Esophagus muscularis mucosa (tissue), 4 donors: ENCODE results near the gene SLC17A9. TPM values are rescaled to one million over a fixed set of nuclear protein-coding genes. Genes with fewer than 3 reads are reported as not detected.

Experiments
- DNase-seq: peaks from one replicate; pipeline ENCODE4 v3.0.0-alpha.2; 2017; ENCODE audit errors: extremely low spot score
- H3K27ac ChIP-seq, 4 donors: fragments of 200-600 bp; sonication (generic); replicated peaks in 1 of 4; 1 replicate in 3 of 4; 2 replicates in 1 of 4; pipeline ENCODE4 v1.5.1; 2016 to 2019; ENCODE audit warnings: mild to moderate bottlenecking in 1 of 4
- H3K27me3 ChIP-seq, 4 donors: fragments of 200-600 bp; sonication (generic); one replicate each; pipeline versions ENCODE4 v1.5.1 to v1.6.0; 2016 to 2019
- H3K36me3 ChIP-seq, 4 donors: fragments of 200-600 bp; sonication (generic); one replicate each; pipeline ENCODE4 v1.5.1; 2016 to 2019
- H3K4me1 ChIP-seq, 4 donors: fragments of 200-600 bp; sonication (generic); one replicate each; pipeline ENCODE4 v1.5.1; 2016 to 2019
- H3K4me3 ChIP-seq, 4 donors: fragments of 200-600 bp; sonication (generic); 1 replicate in 2 of 4; 2 replicates in 2 of 4; pipeline ENCODE4 v1.5.1; 2016 to 2019; ENCODE audit warnings: mild to moderate bottlenecking in 4 of 4, moderate library complexity in 1 of 4
- H3K9me3 ChIP-seq, 4 donors: fragments of 200-600 bp; sonication (generic); 1 replicate in 3 of 4; 2 replicates in 1 of 4; pipeline ENCODE4 v1.5.1; 2016 to 2019
- CTCF ChIP-seq, 3 experiments: fragments of 200-600 bp in 2 of 3; fragments of 450-650 bp in 1 of 3; sonication (generic) in 2 of 3; IDR thresholded peaks; one replicate each; pipeline ENCODE4 v1.5.1; 2017 to 2019; ENCODE audit warnings: antibody characterized with exemption in 3 of 3, mild to moderate bottlenecking in 2 of 3, moderate library complexity in 1 of 3
- EP300 ChIP-seq: sonication (generic); formaldehyde crosslinking; IDR thresholded peaks from one replicate; pipeline ENCODE4 v1.6.1; 2017; ENCODE audit warnings: antibody characterized with exemption
- POLR2A ChIP-seq: fragments of 450-650 bp; IDR thresholded peaks from one replicate; pipeline ENCODE4 v1.6.1; 2017; ENCODE audit warnings: antibody characterized with exemption, moderate library complexity, mild to moderate bottlenecking, low read depth
- POLR2AphosphoS5 ChIP-seq, 2 donors: sonication (generic); formaldehyde crosslinking; IDR thresholded peaks; one replicate each; pipeline ENCODE4 v1.6.1; 2017; ENCODE audit warnings: antibody characterized with exemption in 2 of 2
- WGBS: methylation state at CpG from one replicate; pipeline ENCODE4 v1.1.5; 2018; 5-methylcytosine and 5-hydroxymethylcytosine counted together
- intact Hi-C: fragments of 100-400 bp; cut with DNase I; formaldehyde crosslinking; loops from one replicate; pipeline ENCODE4 v1.15.1; 2023
- total RNA-seq, 4 donors: library from RNA; depleted of rRNA; stranded (reverse); fragments of >200 nt; gene quantifications; one replicate each; pipeline versions ENCODE4 v1.1.0 to v1.2.1, GENCODE V29; 2016

SLC17A9 gene
- total RNA-seq, 4 donors from 2014 or later = 2.2 to 5.2 (median 2.7) TPM

- peaks cover 0 to 13% (median 9%) of the 10 kb centered on the region in 4 donors for H3K4me1 ChIP-seq
- no peaks in the 10 kb centered on the region for H3K36me3 ChIP-seq
- 60% methylated on average over 11 of the region's 11 CpGs for WGBS
- intact Hi-C loops = no loop called here
- no peak overlapping the region for H3K27ac ChIP-seq
- TF ChIP-seq EP300 (no peak), POLR2AphosphoS5 (IDR thresholded peaks at IDR 0.05) (no peak), CTCF (IDR thresholded peaks at IDR 0.05) (no peak), POLR2A (no peak)
- peaks cover 4 to 100% (median 37%) of the 10 kb centered on the region in 4 donors for H3K27me3 ChIP-seq
- H3K4me3 ChIP-seq = no peak overlapping the region
- H3K9me3 ChIP-seq = no peaks in the 10 kb centered on the region
- DNase-seq = no peak
These were observed 48.4 kb downstream of the SLC17A9 start for GRCh38 chr20:63000958-63001357.

- Histone ChIP-seq H3K36me3 (no peaks in the 10 kb centered on the region), H3K27me3 (peaks cover 9 to 100% (median 51%) of the 10 kb centered on the region in 4 donors), H3K4me3 (no peak overlapping the region), H3K27ac (no peak overlapping the region), H3K4me1 (peaks cover 9 to 28% (median 24%) of the 10 kb centered on the region in 4 donors), H3K9me3 (no peaks in the 10 kb centered on the region)
- intact Hi-C loops = no loop called here
- TF ChIP-seq POLR2AphosphoS5 (IDR thresholded peaks at IDR 0.05) (no peak), POLR2A (no peak), EP300 (no peak)
- WGBS = 82% methylated on average over 11 of the region's 11 CpGs
- no peak for DNase-seq
These were observed 50.0 kb downstream of the SLC17A9 start for GRCh38 chr20:63002511-63002910.

GRCh38 chr20:63003546-63003945, 51.0 kb downstream of the SLC17A9 start:
- H3K27me3 ChIP-seq = peaks cover 16 to 100% (median 62%) of the 10 kb centered on the region in 4 donors
- H3K4me1 ChIP-seq = peaks cover 11 to 39% (median 32%) of the 10 kb centered on the region in 4 donors
- TF ChIP-seq EP300 (no peak), CTCF (IDR thresholded peaks at IDR 0.05) (no peak), POLR2A (no peak), POLR2AphosphoS5 (IDR thresholded peaks at IDR 0.05) (no peak)
- H3K9me3 ChIP-seq = no peaks in the 10 kb centered on the region
- DNase-seq = no peak
- H3K4me3 ChIP-seq = no peak overlapping the region
- H3K27ac ChIP-seq = no peak overlapping the region
- H3K36me3 ChIP-seq = no peaks in the 10 kb centered on the region
- intact Hi-C loops = no loop called here
- WGBS = 22% methylated on average over 12 of the region's 13 CpGs

- peaks cover 18 to 100% (median 69%) of the 10 kb centered on the region in 4 donors for H3K27me3 ChIP-seq
- no peak overlapping the region for H3K4me3 ChIP-seq
- H3K9me3 ChIP-seq = no peaks in the 10 kb centered on the region
- 8% methylated on average over 27 of the region's 53 CpGs for WGBS
- H3K27ac ChIP-seq = no peak overlapping the region
- intact Hi-C loops = loop anchor here (5.0 kb wide), 1 partner anchor 102 kb away; no protein-coding TSS in a partner anchor
- H3K4me1 ChIP-seq = peaks cover 20 to 50% (median 44%) of the 10 kb centered on the region in 4 donors
- DNase-seq = no peak
- TF ChIP-seq POLR2A (no peak), CTCF (IDR thresholded peaks at IDR 0.05) (no peak), POLR2AphosphoS5 (IDR thresholded peaks at IDR 0.05) (no peak)
- H3K36me3 ChIP-seq = no peaks in the 10 kb centered on the region
These were observed 52.3 kb downstream of the SLC17A9 start for GRCh38 chr20:63004607-63005364.

GRCh38 chr20:63005365-63005861, 52.9 kb downstream of the SLC17A9 start:
- no peak for DNase-seq
- no peak for TF ChIP-seq POLR2AphosphoS5 (IDR thresholded peaks at IDR 0.05)
- TF ChIP-seq EP300 = no peak
- no peak for TF ChIP-seq POLR2A
- no peak for TF ChIP-seq CTCF (IDR thresholded peaks at IDR 0.05)
- Histone ChIP-seq H3K27ac (no peak overlapping the region), H3K36me3 (no peaks in the 10 kb centered on the region), H3K4me1 (peaks cover 20 to 56% (median 44%) of the 10 kb centered on the region in 4 donors), H3K4me3 (no peak overlapping the region), H3K9me3 (no peaks in the 10 kb centered on the region), H3K27me3 (peaks cover 19 to 100% (median 75%) of the 10 kb centered on the region in 4 donors)
- intact Hi-C loops = loop anchor here (5.0 kb wide), 1 partner anchor 103 kb away; no protein-coding TSS in a partner anchor
- 4% methylated on average over 21 of the region's 43 CpGs for WGBS
